Neuron (in vitro differentiated cells): ENCODE measurements around the gene EGR4.

Experiments
- H2AFZ ChIP-seq: one replicate; pipeline ENCODE4 v1.6.1; 2013; ENCODE audit warnings: low read depth, mild to moderate bottlenecking, inconsistent platforms, low read length, moderate library complexity
- H3K27me3 ChIP-seq: one replicate; pipeline ENCODE4 v1.6.1; 2013; ENCODE audit warnings: low read length; ENCODE audit not compliant: insufficient read depth
- H3K36me3 ChIP-seq: one replicate; pipeline ENCODE4 v1.6.1; 2013; ENCODE audit warnings: low read length; ENCODE audit not compliant: insufficient read depth
- H3K4me1 ChIP-seq: one replicate; pipeline ENCODE4 v1.6.1; 2013; ENCODE audit warnings: low read length; ENCODE audit not compliant: insufficient read depth
- H3K4me3 ChIP-seq: 2 replicates; pipeline ENCODE4 v1.5.1; 2013; ENCODE audit warnings: mild to moderate bottlenecking, low read length, moderate library complexity
- H3K9me3 ChIP-seq: one replicate; pipeline ENCODE4 v1.6.1; 2013; ENCODE audit warnings: low read length

Gene EGR4

GRCh38 chr2:73243884-73244570 is 49.3 kb downstream of the EGR4 start:
- peaks cover under 1% of the 10 kb centered on the region for H3K4me1 ChIP-seq
- no peak overlapping the region for H3K4me3 ChIP-seq
- no peaks in the 10 kb centered on the region for H3K9me3 ChIP-seq
- peaks cover 92% of the 10 kb centered on the region for H3K36me3 ChIP-seq
- no peaks in the 10 kb centered on the region for H3K27me3 ChIP-seq
- H2AFZ ChIP-seq, result no peak overlapping the region
